Keratinocyte (primary cell): Measurements from ENCODE around the gene REM1. TPM values are rescaled to one million over a fixed set of nuclear protein-coding genes. Genes with fewer than 3 reads are reported as not detected.

Experiments used
- DNase-seq: peaks from one replicate; pipeline ENCODE4 v3.0.0-alpha.2; 2011; ENCODE audit warnings: low read depth, missing footprints, low spot score
- FAIRE-seq: peaks from 2 replicates; lab custom pipeline; 2011; peaks lifted over from hg19 to GRCh38; lab: Jason Lieb, UNC
- H2AFZ ChIP-seq: 2 replicates; pipeline ENCODE4 v1.6.0; 2012; ENCODE audit warnings: low read length, control low read depth, inconsistent platforms; ENCODE audit not compliant: control insufficient read depth
- H3K27ac ChIP-seq: 2 replicates; pipeline ENCODE4 v1.5.1; 2011; ENCODE audit warnings: low read length; ENCODE audit not compliant: control insufficient read depth, insufficient read depth
- H3K27me3 ChIP-seq: 3 replicates; pipeline ENCODE4 v1.6.0; 2011; ENCODE audit warnings: low read length; ENCODE audit not compliant: control insufficient read depth, insufficient read depth; ENCODE audit errors: extremely low read depth
- H3K36me3 ChIP-seq, 2 experiments: 2 replicates in 1 of 2; 3 replicates in 1 of 2; pipeline ENCODE4 v1.5.1; 2011; ENCODE audit warnings: low read length in 2 of 2, mild to moderate bottlenecking in 1 of 2; ENCODE audit not compliant: control insufficient read depth in 2 of 2, insufficient read depth in 2 of 2; ENCODE audit errors: extremely low read depth in 1 of 2
- H3K4me1 ChIP-seq: 3 replicates; pipeline ENCODE4 v1.5.1; 2011; ENCODE audit warnings: low read length; ENCODE audit not compliant: control insufficient read depth, insufficient read depth; ENCODE audit errors: extremely low read depth
- H3K4me2 ChIP-seq: 3 replicates; pipeline ENCODE4 v1.6.0; 2011; ENCODE audit warnings: low read depth, low read length; ENCODE audit not compliant: control insufficient read depth, insufficient read depth; ENCODE audit errors: extremely low read depth
- H3K4me3 ChIP-seq, 3 experiments: fragments of 200-600 bp in 1 of 3; sonication (generic) in 1 of 3; 2 replicates in 2 of 3; 3 replicates in 1 of 3; pipeline ENCODE4 v1.5.1; 2011 to 2016; ENCODE audit warnings: low read length in 3 of 3, mild to moderate bottlenecking in 3 of 3, control low read depth in 2 of 3, inconsistent platforms in 1 of 3, low read depth in 1 of 3, mixed read lengths in 1 of 3, mixed run types in 1 of 3, moderate library complexity in 1 of 3; ENCODE audit not compliant: control insufficient read depth in 2 of 3, insufficient read depth in 2 of 3; ENCODE audit errors: extremely low read depth in 1 of 3
- H3K79me2 ChIP-seq: 2 replicates; pipeline ENCODE4 v1.6.0; 2012; ENCODE audit warnings: low read length; ENCODE audit not compliant: control insufficient read depth, insufficient read depth
- H3K9ac ChIP-seq: 3 replicates; pipeline ENCODE4 v1.6.0; 2011; ENCODE audit warnings: low read length; ENCODE audit not compliant: control insufficient read depth, insufficient read depth; ENCODE audit errors: extremely low read depth
- H3K9me1 ChIP-seq: 3 replicates; pipeline ENCODE4 v1.6.0; 2011; ENCODE audit warnings: low read length; ENCODE audit not compliant: control insufficient read depth, insufficient read depth; ENCODE audit errors: extremely low read depth
- H3K9me3 ChIP-seq: 2 replicates; pipeline ENCODE4 v1.5.1; 2012; ENCODE audit warnings: low read depth, low read length; ENCODE audit not compliant: control insufficient read depth
- H4K20me1 ChIP-seq: 3 replicates; pipeline ENCODE4 v1.6.0; 2011; ENCODE audit warnings: low read length; ENCODE audit not compliant: control insufficient read depth, insufficient read depth; ENCODE audit errors: extremely low read depth
- EZH2 ChIP-seq: IDR thresholded peaks from one replicate; pipeline ENCODE4 v1.6.1; 2012; ENCODE audit warnings: inconsistent platforms, mild to moderate bottlenecking, low read length, moderate library complexity
- dilution Hi-C: fragments of 300-500 bp; cut with MboI; formaldehyde crosslinking; loops from one replicate; pipeline ENCODE4 v1.7.0; 2020; ENCODE audit warnings: low sequenced_read_pairs; ENCODE audit not compliant: extremely low pct_ligation_motif_present
- polyA plus RNA-seq, 5 experiments: library from polyadenylated mRNA; depleted of rRNA in 3 of 5; stranded (reverse) in 3 of 5; stranded (forward) in 1 of 5; unstranded in 1 of 5; fragments of >200 nt; gene quantifications; 1 replicate in 1 of 5; 2 replicates in 3 of 5; 3 replicates in 1 of 5; pipeline versions ENCODE4 v1.2.1 to v1.2.3, GENCODE V29; 2011 to 2012; ENCODE audit warnings: missing spikeins in 2 of 5, low read depth in 1 of 5, low replicate concordance in 1 of 5
- TF ChIP-seq, protein P1 (sequence below), 3 experiments: IDR thresholded peaks in 1 of 3; conservative IDR thresholded peaks in 1 of 3; optimal IDR thresholded peaks in 1 of 3; 2 replicates in 2 of 3; 3 replicates in 1 of 3; pipeline versions ENCODE3 to v1.5.1; 2011; ENCODE audit warnings: low read length in 3 of 3, mild to moderate bottlenecking in 3 of 3, moderate library complexity in 2 of 3, control low read depth in 1 of 3, inconsistent platforms in 1 of 3; ENCODE audit not compliant: insufficient read depth in 2 of 3; ENCODE audit errors: extremely low read depth in 1 of 3

The REM1 gene
- polyA plus RNA-seq, 1 donor (not counting 4 experiments of a cell fraction or from before 2014, with no cell fraction given), result not detected

DNA sequence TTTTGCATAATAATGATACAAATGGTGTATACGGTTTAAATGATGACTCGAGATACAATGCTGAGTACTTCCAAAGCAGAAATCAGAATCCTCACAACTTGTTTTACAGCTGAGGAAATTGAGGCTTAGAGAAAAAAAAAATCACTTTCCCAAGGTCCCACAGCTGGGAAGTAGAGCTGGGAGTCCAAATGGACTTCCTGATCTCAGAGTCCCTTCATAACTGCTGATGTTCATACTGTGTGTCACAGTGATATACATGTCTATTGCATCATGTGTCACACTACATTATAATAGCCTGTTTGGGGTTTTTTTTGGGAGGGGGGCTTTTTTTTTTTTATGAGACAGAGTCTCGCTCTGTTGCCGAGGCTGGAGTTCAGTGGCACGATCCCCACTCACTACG, 47.6 kb downstream of the REM1 start:
- Histone ChIP-seq H3K27ac (no peak overlapping the region), H3K9me3 (no peaks in the 10 kb centered on the region), H3K4me1 (no peaks in the 10 kb centered on the region), H3K27me3 (no peaks in the 10 kb centered on the region), H2AFZ (no peak overlapping the region), H3K9me1 (no peaks in the 10 kb centered on the region), H3K4me3 (no peak overlapping the region), H4K20me1 (peaks cover 17% of the 10 kb centered on the region), H3K79me2 (peaks cover 68% of the 10 kb centered on the region), H3K4me2 (no peak overlapping the region), H3K36me3 (peaks cover 16 to 20% of the 10 kb centered on the region in 2 experiments), H3K9ac (no peak overlapping the region)
- FAIRE-seq (no peak), DNase-seq (no peak)
- no peak for TF ChIP-seq EZH2
- TF ChIP-seq, protein P1, sequence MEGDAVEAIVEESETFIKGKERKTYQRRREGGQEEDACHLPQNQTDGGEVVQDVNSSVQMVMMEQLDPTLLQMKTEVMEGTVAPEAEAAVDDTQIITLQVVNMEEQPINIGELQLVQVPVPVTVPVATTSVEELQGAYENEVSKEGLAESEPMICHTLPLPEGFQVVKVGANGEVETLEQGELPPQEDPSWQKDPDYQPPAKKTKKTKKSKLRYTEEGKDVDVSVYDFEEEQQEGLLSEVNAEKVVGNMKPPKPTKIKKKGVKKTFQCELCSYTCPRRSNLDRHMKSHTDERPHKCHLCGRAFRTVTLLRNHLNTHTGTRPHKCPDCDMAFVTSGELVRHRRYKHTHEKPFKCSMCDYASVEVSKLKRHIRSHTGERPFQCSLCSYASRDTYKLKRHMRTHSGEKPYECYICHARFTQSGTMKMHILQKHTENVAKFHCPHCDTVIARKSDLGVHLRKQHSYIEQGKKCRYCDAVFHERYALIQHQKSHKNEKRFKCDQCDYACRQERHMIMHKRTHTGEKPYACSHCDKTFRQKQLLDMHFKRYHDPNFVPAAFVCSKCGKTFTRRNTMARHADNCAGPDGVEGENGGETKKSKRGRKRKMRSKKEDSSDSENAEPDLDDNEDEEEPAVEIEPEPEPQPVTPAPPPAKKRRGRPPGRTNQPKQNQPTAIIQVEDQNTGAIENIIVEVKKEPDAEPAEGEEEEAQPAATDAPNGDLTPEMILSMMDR (optimal IDR thresholded peaks at IDR 0.05 in 1 of 3, IDR thresholded peaks at IDR 0.05 in 1 of 3, conservative IDR thresholded peaks at IDR 0.05 in 1 of 3; ENCODE audit: extremely low read depth in 1 of 3, insufficient read depth in 2 of 3, low read length in 3 of 3), result no peak
- dilution Hi-C loops, result no loop called here

- Histone ChIP-seq H3K36me3 (peaks cover 16 to 24% of the 10 kb centered on the region in 2 experiments), H3K9ac (no peak overlapping the region), H3K27me3 (no peaks in the 10 kb centered on the region), H3K27ac (no peak overlapping the region), H2AFZ (no peak overlapping the region), H4K20me1 (peaks cover 17% of the 10 kb centered on the region), H3K79me2 (peaks cover 62% of the 10 kb centered on the region), H3K9me3 (no peaks in the 10 kb centered on the region), H3K4me3 (no peak overlapping the region), H3K9me1 (no peaks in the 10 kb centered on the region), H3K4me1 (no peaks in the 10 kb centered on the region), H3K4me2 (no peak overlapping the region)
- no peak for DNase-seq
- TF ChIP-seq, protein P1 (optimal IDR thresholded peaks at IDR 0.05 in 1 of 3, IDR thresholded peaks at IDR 0.05 in 1 of 3, conservative IDR thresholded peaks at IDR 0.05 in 1 of 3; ENCODE audit: extremely low read depth in 1 of 3, insufficient read depth in 2 of 3, low read length in 3 of 3), result no peak
- TF ChIP-seq EZH2, result no peak
- FAIRE-seq, result no peak
- dilution Hi-C loops, result no loop called here
These were observed 48.5 kb downstream of the REM1 start for GRCh38 chr20:31523361-31524283.
